ENCODE results near the gene U2AF1L4.
"Not testable (repeated sequence)": the region's sequence is repeated elsewhere in the genome, so short reads cannot be mapped to it uniquely, and the experiment has no call there.

U2AF1L4 gene

DNA sequence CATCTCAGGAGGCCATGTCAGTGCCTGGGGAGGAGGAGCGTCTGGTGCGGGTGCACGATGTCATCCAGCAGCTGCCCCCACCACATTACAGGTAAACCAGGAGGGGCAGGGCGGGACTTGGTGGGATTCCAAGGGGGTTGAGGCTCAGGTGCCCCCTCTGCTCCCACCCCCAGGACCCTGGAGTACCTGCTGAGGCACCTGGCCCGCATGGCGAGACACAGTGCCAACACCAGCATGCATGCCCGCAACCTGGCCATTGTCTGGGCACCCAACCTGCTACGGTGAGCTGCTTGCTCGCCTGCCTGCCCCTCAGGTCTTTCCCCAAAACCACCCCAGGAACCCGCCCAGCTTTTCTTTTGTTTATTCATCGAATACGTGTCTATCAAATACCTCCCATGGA is 37.4 kb upstream of the U2AF1L4 start:
- no peak for DNase-seq
- intact Hi-C loops (cut with DNase I) = no loop called here

- intact Hi-C loops (cut with DNase I) = no loop called here
- DNase-seq = no peak
Observed at GRCh38 chr19:35781650-35782049, 36.4 kb upstream of the U2AF1L4 start.

- DNase-seq = peak in 1 of 10 donors; percentile 70
- intact Hi-C loops (cut with DNase I) = no loop called here
Observed at GRCh38 chr19:35780717-35781116, 35.5 kb upstream of the U2AF1L4 start.

DNA sequence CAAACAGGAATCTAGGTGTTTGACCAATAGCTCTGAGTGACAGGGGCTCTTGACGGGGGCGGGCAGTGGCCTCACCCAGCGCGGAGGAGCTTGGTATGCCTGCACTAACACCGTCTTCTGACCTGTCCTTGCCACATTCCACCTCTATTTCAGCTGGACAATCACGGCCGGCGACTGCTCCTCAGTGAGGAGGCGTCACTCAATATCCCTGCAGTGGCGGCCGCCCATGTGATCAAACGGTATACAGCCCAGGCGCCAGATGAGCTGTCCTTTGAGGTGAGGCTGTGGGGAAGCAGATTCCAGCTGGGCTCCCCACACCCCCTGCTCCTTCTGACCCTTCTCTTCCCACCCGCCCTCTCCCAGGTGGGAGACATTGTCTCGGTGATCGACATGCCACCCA is 34.8 kb upstream of the U2AF1L4 start:
- intact Hi-C loops (cut with DNase I) = no loop called here
- no peak for DNase-seq

GRCh38 chr19:35779033-35779432 is 33.8 kb upstream of the U2AF1L4 start:
- intact Hi-C loops (cut with DNase I) = loop anchor here (10.0 kb wide), 1 partner anchor 156 kb away; the partner anchor contains the start of gene LRFN3

DNA sequence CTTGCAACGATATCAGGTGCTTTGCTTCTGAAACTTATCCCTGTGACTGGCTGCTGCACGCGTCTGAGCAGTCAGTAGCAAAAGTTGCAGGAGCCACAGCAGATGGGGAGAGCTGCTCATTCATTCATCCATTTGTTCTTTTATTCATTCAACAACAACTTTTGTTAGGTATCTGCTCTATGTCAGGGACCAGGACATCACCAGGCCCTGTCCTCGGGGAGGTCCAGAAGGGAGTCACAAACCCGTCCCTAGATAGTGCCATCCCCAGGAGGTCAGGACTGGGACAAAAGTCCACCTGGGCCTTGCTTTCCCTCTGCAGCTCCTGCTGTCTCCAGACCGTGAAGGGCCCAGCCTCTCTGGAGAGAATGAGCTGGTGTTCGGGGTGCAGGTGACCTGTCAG is 32.7 kb upstream of the U2AF1L4 start:
- DNase-seq = no peak
- intact Hi-C loops (cut with DNase I) = loop anchor here (2.0 to 10.0 kb wide), 2 partner anchors 91 to 157 kb away; partner anchors contain the start of genes APLP1 and LRFN3

More at GRCh38 chr19:35779033-35779432, 33.8 kb upstream of the U2AF1L4 start:
- DNase-seq = no peak

- intact Hi-C loops (cut with DNase I) = loop anchor here (2.0 to 10.0 kb wide), 2 partner anchors 92 to 158 kb away; partner anchors contain the start of genes APLP1 and LRFN3
- DNase-seq = peak in 4 of 10 donors; percentile 18 to 80 (median 48)
Observed at GRCh38 chr19:35777086-35777841, 32.0 kb upstream of the U2AF1L4 start.

DNA sequence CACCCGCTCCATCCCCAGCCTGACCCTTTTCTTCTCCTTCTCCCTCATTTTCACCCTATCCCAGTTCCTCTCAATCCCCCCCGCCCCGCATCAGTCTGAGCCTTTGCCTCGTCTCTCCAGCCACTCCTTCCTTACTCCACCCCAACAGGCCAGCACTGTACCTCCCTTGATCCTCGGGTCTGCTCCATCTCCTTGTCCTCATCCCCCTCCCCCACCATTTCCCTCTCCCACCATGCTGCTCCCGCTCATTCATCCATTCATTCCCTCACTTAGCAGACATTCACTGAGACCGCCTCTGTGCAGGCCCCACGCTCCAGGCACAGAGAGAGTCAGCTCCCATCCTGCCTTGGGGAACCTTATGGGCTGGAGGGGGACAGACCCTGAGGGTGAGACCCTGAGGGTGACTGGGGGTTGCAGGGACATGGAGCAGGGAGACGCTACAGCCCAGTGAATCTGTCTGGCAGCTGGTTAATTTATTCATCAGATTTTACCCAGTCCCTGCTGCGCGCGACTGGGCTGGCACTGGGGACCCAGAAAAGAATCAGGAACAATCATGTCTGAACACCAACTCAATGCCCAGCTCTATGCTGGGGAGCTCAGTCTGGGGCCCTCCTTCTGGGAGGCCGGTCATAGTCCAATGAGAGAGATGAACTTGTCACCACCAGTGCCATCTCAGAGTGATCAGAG is 31.0 kb upstream of the U2AF1L4 start:
- peak in 1 of 10 donors; percentile 84 for DNase-seq
- intact Hi-C loops (cut with DNase I) = loop anchor here (2.0 to 10.0 kb wide), 2 partner anchors 93 to 159 kb away; partner anchors contain the start of genes APLP1 and LRFN3

GRCh38 chr19:35775298-35776101 is 30.3 kb upstream of the U2AF1L4 start, which contains the start of gene ARHGAP33:
Gene ARHGAP33 (plus strand): TSS chr19:35775564. CDS start chr19:35775659, 95 bp downstream.
- DNase-seq = peak; percentile 98 to 100 (median 100)
- intact Hi-C loops (cut with DNase I) = loop anchor here (1.0 to 10.0 kb wide), 3 partner anchors 17 to 159 kb away; partner anchors contain the start of genes APLP1, LRFN3 and PROSER3

- intact Hi-C loops (cut with DNase I) = loop anchor here (1.0 to 10.0 kb wide), 2 partner anchors 17 to 160 kb away; partner anchors contain the start of genes LRFN3 and PROSER3
- no peak for DNase-seq
Observed at GRCh38 chr19:35775046-35775297, 29.8 kb upstream of the U2AF1L4 start.

GRCh38 chr19:35774274-35775045 is 29.2 kb upstream of the U2AF1L4 start:
- intact Hi-C loops (cut with DNase I) = loop anchor here (1.0 to 10.0 kb wide), 2 partner anchors 16 to 160 kb away; partner anchors contain the start of genes LRFN3 and PROSER3
- DNase-seq = no peak

DNA sequence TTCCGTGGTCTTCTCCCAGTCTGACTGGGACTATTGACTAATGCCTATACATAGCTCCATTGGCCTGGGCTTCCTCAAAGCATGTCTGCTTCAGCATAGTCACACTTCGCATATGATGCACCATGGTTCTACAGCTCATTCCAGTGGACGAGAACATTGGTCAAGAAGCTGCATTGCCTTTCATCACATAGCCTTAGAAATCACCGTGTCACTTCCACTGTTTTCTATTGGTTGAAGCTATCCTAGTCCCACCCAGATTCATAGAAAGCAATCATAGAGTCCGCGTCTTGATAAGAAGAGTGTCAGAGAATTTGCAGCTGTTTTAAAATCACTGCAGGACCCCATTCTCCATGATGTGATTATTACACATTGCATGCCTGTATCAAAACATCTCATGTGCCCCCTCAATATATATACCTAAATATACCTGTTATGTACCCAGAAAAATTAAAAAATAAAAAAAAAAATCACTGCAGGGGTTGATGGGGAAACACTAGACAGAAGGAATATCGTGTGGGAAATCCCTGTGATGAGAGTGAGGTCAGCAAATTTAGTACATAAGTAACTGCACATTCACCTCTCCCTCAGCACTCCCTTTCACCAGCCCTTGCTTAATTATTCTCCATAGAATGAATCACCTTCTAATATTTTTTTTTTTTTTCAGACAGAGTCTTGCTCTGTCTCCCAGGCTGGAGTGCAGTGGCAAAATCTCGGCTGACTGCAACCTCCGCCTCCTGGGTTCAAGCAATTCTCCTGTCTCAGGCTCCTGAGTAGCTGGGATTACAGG is 28.0 kb upstream of the U2AF1L4 start:
- intact Hi-C loops (cut with DNase I) = loop anchor here (10.0 kb wide), 1 partner anchor 162 kb away; the partner anchor contains the start of gene LRFN3
- DNase-seq = no peak

DNA sequence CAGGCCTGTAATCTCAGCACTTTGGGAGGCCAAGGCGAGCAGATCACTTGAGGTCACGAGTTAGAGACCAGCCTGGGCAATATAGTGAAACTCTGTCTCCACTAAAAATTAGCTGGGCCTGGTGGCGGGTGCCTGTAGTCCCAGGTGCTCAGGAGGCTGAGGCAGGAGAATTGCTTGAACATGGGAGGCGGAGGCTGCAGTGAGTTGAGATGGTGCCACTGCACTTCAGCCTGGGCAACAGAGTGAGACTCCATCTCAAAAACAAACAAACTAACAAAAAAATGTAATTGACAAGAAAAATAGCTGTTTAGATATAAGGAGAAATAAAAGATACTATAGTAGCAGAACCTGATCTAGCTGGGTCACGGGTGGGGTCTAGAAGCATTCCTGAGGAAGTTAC is 27.1 kb upstream of the U2AF1L4 start:
- intact Hi-C loops (cut with DNase I) = loop anchor here (10.0 kb wide), 1 partner anchor 162 kb away; the partner anchor contains the start of gene LRFN3

GRCh38 chr19:35768082-35768421 is 22.8 kb upstream of the U2AF1L4 start:
- DNase-seq = peak in 1 of 10 donors; percentile 39
- intact Hi-C loops (cut with DNase I) = no loop called here

More for the DNA sequence above, 27.1 kb upstream of the U2AF1L4 start:
- not testable (repeated sequence) for DNase-seq

GRCh38 chr19:35767288-35768081 is 22.3 kb upstream of the U2AF1L4 start:
- peak in 1 of 10 donors; percentile 62 for DNase-seq
- intact Hi-C loops (cut with DNase I) = no loop called here

- intact Hi-C loops (cut with DNase I) = no loop called here
- DNase-seq = peak in 1 of 10 donors; percentile 62
Observed at GRCh38 chr19:35766571-35767104, 21.4 kb upstream of the U2AF1L4 start.

DNA sequence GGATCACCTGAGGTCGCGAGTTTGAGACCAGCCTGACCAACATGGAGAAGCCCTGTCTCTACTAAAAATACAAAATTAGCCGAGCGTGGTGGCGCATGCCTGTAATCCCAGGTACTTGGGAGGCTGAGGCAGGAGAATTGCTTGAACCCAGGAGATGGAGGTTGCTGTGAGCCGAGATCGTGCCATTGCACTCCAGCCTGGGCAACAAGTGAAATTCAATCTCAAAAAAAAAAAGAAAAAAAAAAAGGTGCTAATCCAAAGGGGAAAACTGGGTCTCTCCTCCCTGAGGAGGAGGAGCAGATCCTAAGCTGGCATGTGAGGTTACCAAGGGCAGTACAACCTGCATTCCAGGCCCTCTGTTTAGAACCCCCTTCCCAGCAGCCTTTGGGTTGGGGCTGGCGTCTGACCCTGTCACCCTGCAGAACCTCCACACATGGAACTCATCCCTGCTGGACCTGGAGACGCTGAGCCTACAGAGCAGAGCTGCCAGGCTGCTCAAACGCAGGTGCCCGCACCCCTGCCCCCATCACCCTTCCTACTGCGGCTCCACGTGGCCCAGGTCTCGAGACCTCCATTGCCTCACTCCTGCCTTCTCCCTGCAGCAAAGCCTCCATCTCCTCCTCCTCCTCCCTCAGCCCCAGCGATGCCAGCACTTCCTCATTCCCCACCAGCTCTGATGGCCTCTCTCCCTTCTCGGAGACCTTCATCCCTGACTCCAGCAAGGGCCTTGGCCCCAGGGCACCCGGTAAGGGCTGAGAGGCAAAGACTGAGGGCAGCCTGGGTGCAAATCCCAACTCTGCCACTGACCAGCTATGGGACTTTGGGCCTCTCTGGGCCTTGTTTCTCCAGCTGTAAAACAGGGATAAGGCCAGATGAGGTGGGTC is 19.5 kb upstream of the U2AF1L4 start:
- peak in 2 of 10 donors; percentile 8 to 67 for DNase-seq

More for the DNA sequence above, 19.5 kb upstream of the U2AF1L4 start:
- intact Hi-C loops (cut with DNase I) = no loop called here

Measured in posterior cingulate gyrus (tissue), 11 donors.